Fibroblast of peridontal ligament (primary cell): ENCODE measurements around the gene FADS6.
"Not testable (repeated sequence)": the region's sequence is repeated elsewhere in the genome, so short reads cannot be mapped to it uniquely, and the experiment has no call there.

ENCODE experiments used
- DNase-seq: peaks from one replicate; pipeline ENCODE4 v3.0.0-alpha.2; 2010; ENCODE audit errors: extremely low read depth

The FADS6 gene

GRCh38 chr17:74870028-74870427, 23.4 kb downstream of the FADS6 start:
- DNase-seq = not testable (repeated sequence)

GRCh38 chr17:74868908-74869255, 24.6 kb downstream of the FADS6 start:
- DNase-seq = no peak

- no peak for DNase-seq
Measured at GRCh38 chr17:74868251-74868907, 25.1 kb downstream of the FADS6 start.

DNA sequence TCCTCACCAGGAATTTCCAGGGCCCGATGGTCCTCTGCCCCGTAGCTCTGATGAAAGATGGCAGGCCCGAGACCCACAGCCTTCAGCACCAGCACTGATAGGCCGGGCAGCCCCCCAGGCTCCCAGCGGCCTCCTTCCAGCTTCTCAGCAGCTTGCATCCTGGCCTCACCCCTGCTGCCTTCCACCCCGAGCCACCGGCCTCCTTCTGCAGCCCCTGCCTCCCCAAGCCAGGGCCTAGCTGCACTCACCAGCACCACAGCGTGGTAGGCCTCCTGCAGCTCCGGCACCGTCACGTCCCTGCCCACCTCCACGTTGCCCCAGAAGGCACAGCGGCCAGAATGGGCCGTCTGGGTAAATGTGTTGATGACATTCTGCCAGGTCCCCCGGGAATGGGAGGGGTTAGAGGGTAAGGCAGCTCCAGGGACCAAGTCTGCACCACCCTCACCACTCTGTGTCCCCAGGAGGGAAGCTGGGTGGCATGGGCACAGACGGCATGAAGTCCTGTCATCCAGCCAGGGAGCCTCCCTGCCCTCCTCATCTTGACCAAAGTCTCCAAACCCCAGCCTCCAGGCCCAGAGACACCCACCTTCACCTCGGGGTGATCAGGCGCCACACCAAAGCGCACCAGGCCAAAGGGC, 27.1 kb downstream of the FADS6 start:
- no peak for DNase-seq

DNA sequence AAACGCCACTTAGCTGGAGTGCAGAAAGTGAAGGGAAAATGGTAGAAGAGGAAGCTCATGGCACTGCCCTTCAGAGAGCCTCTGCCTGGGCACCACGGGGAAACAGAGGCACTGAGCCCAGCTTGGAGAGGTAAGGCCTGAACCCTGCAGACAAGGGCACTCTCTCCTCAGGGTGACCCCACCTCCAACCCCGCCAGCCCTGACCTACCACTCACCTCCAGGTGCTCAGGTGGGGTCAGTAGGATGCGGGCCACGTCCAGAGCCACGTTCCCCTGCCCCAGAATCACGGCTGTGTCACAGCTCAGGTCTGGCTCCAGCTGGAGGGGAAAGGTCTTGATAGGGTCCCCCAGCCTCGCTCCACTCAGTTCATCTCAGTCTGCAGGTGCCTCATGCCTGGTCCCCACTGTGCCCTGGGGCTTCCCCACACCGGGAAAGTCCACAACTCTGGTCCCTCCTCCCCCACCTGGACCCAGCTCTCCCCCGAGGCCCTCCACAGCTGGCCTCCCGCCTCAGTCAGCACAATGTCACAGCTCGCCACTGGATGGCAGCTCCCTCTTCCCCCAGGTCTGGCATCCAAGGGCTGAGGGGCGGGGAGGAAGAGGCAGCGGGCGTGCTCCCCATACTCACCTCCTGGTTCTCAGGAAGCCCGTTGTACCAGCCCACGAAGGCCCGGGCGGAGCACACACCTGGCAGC, 27.8 kb downstream of the FADS6 start:
- DNase-seq = no peak

GRCh38 chr17:74864866-74865395, 28.5 kb downstream of the FADS6 start:
- DNase-seq = peak; percentile 62

DNA sequence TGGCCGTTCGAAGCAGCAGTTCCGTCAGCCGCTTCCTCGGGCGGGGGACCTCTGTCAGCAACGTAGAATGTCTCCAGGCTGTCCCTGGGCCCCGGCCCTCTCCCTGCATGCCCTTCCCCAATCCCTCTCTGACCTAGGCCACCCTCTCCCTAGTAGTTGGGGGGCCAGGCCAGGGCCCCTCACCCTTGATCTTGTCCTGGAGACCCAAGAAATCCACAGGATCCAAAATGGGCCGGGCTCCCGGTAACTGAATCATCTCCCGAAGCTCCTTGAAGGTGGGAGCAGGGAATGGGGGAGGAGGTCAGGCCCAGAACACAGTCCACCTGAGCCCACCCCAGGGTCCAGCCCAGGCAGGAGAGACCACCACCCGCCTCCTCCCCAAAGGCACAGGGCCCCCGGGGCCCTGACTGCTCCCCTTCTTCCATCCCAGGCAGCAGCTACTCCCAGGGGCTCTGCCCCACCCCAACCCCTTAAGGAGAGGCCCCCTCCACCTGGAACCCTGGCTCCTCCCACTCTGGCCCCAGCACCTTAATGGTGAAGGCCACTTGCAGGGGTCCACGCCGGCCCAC, 29.1 kb downstream of the FADS6 start:
- DNase-seq = no peak

DNA sequence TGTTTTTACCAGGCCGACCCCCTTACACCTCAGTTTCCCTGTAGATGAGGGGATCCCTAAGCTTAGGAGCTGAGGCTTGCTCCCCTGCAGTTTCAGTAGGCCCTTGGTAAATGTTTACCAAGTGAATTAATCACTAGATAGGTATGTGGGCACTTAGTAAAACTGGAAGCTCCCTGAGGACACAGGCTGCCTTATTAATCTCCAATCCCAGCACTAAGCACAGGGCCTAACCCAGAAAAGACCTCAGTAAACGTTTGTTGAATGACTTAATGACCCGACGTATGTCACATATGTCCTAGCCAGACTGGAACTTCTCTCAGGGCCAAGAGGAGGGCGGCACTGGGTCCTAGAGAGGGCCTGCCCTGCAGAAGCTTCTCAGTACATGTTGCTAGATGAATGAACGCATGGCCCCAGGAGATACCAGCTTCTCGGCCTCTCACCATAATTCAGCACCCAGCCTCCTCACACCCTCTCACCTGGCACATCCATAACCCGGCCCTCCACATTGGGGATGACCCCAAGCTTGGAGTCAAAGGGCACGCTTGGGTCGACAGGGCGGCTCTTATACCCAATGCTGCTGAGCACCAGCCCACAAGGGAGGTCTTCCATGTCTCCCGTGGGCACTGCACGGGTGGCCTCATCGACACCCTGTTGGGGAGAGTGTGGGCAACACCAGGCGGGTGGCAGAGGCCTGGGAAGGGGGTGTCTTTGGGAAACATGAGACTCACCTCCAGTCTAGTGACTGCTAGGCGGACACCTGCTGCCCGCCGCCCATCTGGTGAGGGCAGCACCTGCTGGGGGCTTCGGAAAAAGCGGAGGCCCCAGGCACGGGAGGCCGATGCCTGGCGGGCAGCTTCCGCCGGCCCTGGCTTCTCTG, 29.8 kb downstream of the FADS6 start:
- no peak for DNase-seq

- DNase-seq = no peak
Measured at GRCh38 chr17:74862919-74863318, 30.5 kb downstream of the FADS6 start.

DNA sequence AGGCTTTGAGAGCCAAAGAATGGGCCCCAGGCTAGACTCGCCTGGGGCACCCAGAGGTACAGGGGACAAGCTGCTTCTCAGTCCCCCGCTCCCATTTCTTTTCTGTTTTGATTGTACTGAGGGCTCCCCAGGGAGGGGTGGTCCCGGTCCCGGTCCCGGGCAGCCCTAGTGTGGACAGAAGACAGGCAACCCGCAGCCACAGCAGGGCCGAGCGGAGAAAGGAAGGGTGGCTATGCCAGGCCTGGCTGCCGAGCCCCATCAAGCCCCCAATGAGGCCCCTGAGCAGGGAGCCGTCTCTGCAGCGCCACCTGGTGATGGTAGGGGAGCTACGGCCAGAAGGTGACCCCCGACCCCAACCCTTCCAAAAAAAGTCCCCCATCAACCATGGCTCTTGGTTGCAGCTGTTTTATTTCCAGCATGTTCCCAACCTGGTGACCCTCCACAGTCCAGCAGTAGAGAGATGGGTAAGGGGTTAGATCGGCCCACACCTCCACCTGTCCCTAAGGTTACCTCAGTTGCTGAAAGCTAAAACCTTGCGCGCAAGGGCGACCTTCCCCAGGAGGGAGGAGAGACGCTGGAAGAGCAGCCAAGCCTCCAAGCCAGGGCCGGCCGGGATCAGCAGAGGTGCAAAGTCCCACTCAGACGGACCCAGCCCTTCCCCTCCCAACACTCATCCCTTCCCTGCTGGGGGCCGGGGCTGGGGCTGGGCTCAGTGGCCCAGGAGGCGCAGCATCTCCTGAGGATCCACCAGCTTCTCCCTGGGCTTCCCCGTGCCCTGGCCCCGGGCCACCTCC, 31.1 kb downstream of the FADS6 start:
- DNase-seq = peak; percentile 11

DNA sequence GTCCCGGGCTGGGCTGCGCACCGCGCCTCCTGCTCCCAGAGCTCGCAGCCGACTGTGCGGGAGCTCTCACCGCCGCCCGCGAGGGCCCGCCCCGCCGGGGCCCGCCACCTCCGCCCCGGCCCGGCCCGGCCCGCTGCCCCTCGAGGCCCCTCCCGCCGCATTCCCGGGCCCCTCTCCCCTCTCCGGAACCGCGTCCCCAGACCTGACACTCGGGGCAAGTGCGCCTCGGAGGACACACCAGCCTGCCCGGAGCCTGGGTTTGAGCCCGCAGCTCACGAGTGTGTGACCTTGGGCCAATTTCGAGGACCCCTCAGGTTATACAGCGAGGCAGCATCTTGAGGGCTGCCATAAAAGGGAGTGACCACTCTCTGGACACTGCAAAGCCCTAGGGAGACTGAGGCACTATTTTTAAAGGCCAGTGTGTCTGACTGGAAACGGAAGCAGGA, 31.7 kb downstream of the FADS6 start:
- DNase-seq = no peak

GRCh38 chr17:74860872-74861661, 32.4 kb downstream of the FADS6 start:
- DNase-seq = no peak

GRCh38 chr17:74860229-74860871, 33.1 kb downstream of the FADS6 start:
- DNase-seq = no peak

- DNase-seq = no peak
Measured at GRCh38 chr17:74859459-74860228, 33.8 kb downstream of the FADS6 start, which contains the start of gene GRIN2C. Gene GRIN2C, minus strand, starts transcription at chr17:74859885. Its CDS starts 4,793 bp downstream, at chr17:74855092.

DNA sequence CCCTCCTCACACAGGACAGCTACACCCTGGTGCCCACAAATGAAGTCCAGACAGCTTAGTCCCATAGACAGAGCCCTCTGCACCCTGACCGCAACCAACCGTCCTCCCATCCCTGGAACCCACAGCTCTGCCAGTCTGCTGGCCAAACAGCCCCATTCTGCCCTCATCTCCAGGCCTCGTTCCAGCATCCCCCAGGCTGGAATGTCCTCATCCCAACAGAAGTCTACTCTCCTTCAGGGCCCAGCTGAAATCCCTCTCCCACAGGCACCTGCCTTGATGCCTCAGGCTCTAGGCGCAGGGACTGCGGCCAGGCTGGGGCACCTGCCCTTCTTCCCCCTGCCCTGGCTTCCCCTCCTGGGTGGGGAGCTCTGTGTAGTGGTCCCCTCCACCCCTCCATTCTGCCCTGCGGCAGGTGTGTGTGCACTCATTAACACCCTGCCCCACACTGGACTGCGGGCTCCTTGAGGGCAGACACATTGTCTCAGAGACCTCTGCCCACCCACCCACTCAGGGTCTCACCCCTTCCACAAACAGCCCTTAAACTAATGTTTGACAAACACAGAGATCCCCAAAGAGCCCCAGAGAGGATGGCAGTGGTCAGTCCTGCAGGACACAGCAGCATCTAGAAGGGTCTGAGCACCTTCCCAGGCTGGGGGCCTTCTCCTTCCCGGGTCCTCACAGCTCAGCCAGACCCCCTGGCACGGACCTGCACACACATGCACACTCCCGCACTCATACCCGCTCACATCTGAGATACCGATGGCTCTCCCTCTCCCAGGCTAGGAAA, 34.6 kb downstream of the FADS6 start:
- DNase-seq = no peak

DNA sequence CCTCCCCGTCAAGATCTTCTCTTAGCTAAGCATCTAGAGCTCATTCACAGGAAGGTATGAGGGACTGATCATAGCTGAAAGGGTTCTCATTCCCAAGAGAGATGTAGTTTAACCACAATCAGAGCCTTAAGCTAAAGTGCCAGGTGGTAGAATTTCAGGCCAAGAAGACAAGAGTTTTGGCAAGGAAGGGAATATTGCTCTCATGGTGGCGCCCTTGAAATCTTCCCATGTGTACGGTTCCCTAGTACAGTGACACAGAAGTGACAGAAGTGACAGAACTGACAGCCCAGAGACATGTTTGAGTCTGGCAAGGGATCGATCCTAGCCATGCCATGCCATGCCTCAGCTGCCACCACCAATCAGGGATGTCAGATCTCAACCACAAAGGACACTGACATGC, 36.2 kb downstream of the FADS6 start:
- DNase-seq = no peak

DNA sequence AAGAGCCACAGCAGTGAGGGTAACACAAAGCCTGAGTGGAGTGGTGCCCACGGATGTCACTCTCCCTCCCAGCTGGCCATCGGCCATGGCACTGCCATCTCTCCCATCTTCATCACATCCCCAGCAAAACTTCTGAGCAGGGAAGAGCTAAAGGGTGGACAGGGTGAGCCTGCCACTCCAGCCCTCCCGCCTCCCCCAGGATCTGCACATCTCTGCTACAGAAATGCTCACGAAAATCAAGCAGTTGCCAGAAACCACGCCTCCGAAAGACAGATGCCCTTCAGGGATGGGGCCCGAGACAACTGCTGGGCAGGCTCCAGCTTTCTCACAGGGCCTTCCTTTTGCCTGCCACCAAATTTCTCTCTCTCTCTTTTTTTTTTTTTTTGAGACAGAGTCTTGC, 37.3 kb downstream of the FADS6 start:
- no peak for DNase-seq

DNA sequence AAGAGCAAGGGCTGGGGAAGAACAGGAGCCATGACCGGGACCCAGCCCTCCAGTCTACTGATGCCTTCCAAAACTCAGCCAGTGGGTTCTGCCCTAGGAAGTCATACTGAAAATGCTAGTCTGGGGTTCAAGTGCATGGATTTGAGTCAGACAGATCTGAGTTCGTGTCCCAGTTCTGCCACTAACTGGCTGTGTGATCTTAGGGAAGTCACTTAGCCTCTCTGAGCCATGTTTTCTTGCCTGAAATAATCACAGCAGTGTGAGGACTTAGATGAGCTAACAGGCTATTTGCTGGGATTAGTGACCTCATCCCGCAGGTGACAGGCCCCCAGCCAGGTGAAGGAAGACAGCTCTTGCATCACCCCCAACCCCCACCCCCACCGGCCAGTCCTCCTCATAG, 38.1 kb downstream of the FADS6 start:
- DNase-seq = no peak
